ENCODE results near the gene CACNA1D.

CACNA1D gene

DNA sequence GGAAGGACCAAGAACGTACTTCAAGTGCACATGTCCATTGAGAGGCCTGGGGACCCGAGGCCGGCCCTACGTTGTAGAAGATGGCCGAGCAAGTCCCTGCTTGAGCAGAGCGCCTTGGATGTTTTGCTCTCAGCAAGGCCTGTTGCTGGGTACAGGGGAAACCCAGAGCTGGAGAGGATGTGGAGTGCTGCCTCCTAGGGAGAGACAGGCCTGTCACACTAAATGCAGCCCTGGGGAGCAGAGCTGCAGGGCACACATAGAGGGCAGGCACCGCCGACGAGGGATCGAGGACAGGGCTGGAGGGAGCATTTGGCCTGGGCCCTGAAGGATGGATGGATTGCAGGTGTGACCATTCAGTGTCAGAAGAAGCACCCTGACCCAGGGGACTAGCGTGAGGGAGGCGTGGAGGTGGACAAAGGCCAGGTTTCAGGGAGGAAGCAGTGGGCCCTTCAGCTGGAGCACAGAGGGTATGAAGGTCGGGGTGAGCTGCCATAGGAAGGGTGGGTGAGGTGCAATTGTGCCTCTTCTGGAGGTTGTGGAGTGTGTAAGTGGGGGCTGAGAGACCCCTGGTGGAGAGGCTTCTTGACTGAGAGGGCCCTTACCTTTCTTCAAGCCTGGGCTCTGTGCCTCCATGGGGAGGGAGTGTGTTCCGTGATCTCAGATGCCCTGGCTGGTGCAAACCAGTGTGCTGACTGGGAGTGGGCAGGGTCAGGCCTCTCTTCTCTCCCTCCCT, 209.4 kb downstream of the CACNA1D start:
- no peak overlapping the region for H3K27ac ChIP-seq (ENCODE audit: low read length)
- no peaks in the 10 kb centered on the region for H3K27me3 ChIP-seq (ENCODE audit: low read depth, low read length)
- no peak overlapping the region for H3K4me2 ChIP-seq (ENCODE audit: low read length)
- no peak overlapping the region for H3K9ac ChIP-seq (ENCODE audit: low read length)
- no peaks in the 10 kb centered on the region for H3K9me3 ChIP-seq (ENCODE audit: insufficient read depth, low read length)
- TF ChIP-seq EZH2phosphoT487 (IDR thresholded peaks at IDR 0.05; ENCODE audit: low read depth) = no peak
- TF ChIP-seq, protein P1, sequence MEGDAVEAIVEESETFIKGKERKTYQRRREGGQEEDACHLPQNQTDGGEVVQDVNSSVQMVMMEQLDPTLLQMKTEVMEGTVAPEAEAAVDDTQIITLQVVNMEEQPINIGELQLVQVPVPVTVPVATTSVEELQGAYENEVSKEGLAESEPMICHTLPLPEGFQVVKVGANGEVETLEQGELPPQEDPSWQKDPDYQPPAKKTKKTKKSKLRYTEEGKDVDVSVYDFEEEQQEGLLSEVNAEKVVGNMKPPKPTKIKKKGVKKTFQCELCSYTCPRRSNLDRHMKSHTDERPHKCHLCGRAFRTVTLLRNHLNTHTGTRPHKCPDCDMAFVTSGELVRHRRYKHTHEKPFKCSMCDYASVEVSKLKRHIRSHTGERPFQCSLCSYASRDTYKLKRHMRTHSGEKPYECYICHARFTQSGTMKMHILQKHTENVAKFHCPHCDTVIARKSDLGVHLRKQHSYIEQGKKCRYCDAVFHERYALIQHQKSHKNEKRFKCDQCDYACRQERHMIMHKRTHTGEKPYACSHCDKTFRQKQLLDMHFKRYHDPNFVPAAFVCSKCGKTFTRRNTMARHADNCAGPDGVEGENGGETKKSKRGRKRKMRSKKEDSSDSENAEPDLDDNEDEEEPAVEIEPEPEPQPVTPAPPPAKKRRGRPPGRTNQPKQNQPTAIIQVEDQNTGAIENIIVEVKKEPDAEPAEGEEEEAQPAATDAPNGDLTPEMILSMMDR (IDR thresholded peaks at IDR 0.05; ENCODE audit: low read depth, low read length) = 0 out of 2 replicates have a peak, but pooled peaks have one; percentile 27
- H3K4me3 ChIP-seq (ENCODE audit: low read length) = no peak overlapping the region
- no peaks in the 10 kb centered on the region for H3K36me3 ChIP-seq (replicated peaks; ENCODE audit: low read depth, low read length)
- H4K20me1 ChIP-seq (ENCODE audit: insufficient read depth, low read length) = no peaks in the 10 kb centered on the region
- H3K79me2 ChIP-seq (ENCODE audit: low read length) = no peaks in the 10 kb centered on the region
- H2AFZ ChIP-seq (ENCODE audit: low read depth, low read length) = no peak overlapping the region
- H3K4me1 ChIP-seq (ENCODE audit: low read length) = no peaks in the 10 kb centered on the region

DNA sequence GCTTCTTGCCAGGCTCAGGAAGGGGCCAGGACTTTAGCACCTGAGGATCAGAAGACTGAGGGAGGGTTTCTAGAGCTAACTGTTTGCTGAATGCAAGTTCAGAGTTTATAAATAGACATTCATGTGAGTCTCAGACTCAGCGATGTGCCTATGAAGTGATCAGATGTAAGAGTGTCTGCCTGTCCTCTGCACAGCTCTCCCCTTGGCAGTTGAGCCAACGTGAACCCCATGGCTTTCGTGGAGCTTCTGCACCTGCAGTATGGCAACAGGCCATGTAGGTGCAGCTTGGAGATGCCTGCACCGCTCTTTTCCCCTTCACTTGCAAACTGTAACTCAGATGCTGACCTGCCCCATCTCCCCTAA, 209.9 kb downstream of the CACNA1D start:
- Histone ChIP-seq H4K20me1 (ENCODE audit: insufficient read depth, low read length) (no peaks in the 10 kb centered on the region), H3K27me3 (ENCODE audit: low read depth, low read length) (no peaks in the 10 kb centered on the region), H3K4me2 (ENCODE audit: low read length) (no peak overlapping the region), H3K36me3 (replicated peaks; ENCODE audit: low read depth, low read length) (no peaks in the 10 kb centered on the region), H3K9me3 (ENCODE audit: insufficient read depth, low read length) (no peaks in the 10 kb centered on the region), H3K27ac (ENCODE audit: low read length) (no peak overlapping the region), H2AFZ (ENCODE audit: low read depth, low read length) (no peak overlapping the region), H3K4me1 (ENCODE audit: low read length) (no peaks in the 10 kb centered on the region), H3K9ac (ENCODE audit: low read length) (no peak overlapping the region), H3K79me2 (ENCODE audit: low read length) (no peaks in the 10 kb centered on the region), H3K4me3 (ENCODE audit: low read length) (no peak overlapping the region)
- TF ChIP-seq EZH2phosphoT487 (IDR thresholded peaks at IDR 0.05; ENCODE audit: low read depth) = no peak
- TF ChIP-seq, protein P1 (IDR thresholded peaks at IDR 0.05; ENCODE audit: low read depth, low read length) = no peak

DNA sequence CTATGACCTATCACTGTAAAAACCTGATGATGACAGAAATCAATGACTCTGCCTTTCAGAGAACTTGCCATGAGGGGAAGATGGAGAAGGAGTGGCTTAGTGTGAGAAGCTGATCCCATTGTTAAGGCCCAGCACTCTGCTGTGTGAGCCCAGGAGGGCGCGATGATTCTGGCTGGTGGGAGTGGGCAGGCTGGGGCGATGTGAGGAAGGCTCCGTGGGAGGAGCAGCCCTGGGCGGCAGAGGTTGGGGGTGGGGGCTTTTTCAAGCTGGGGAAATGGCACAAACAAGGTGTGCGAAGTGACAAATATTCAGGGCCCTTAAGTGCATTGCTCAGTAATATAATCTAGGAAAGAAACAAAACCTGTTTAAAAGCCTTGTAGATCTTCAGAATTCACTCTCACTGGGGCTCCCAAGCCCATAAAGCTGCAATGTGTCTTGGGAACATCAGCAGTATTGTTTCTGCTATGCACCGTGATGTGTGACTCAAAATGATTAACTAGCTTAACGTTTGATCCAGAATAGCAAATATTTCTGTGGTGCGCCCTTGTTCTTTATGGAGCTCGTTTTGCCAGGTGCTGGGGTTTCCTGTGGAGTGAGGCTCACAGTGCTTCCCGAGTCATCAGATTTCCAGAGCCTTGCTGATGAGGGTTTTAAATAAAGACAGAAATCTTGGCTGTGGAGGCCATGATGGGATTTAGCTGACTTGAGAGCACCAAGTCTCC, 210.8 kb downstream of the CACNA1D start:
- H3K27ac ChIP-seq (ENCODE audit: low read length) = no peak overlapping the region
- peaks cover 4% of the 10 kb centered on the region for H3K4me1 ChIP-seq (ENCODE audit: low read length)
- no peak overlapping the region for H3K9ac ChIP-seq (ENCODE audit: low read length)
- H3K9me3 ChIP-seq (ENCODE audit: insufficient read depth, low read length) = no peaks in the 10 kb centered on the region
- H3K79me2 ChIP-seq (ENCODE audit: low read length) = no peaks in the 10 kb centered on the region
- no peaks in the 10 kb centered on the region for H4K20me1 ChIP-seq (ENCODE audit: insufficient read depth, low read length)
- no peak overlapping the region for H3K4me3 ChIP-seq (ENCODE audit: low read length)
- H2AFZ ChIP-seq (ENCODE audit: low read depth, low read length) = no peak overlapping the region
- H3K4me2 ChIP-seq (ENCODE audit: low read length) = no peak overlapping the region
- H3K27me3 ChIP-seq (ENCODE audit: low read depth, low read length) = no peaks in the 10 kb centered on the region
- H3K36me3 ChIP-seq (replicated peaks; ENCODE audit: low read depth, low read length) = no peaks in the 10 kb centered on the region
- TF ChIP-seq EZH2phosphoT487 (IDR thresholded peaks at IDR 0.05; ENCODE audit: low read depth) = no peak

DNA sequence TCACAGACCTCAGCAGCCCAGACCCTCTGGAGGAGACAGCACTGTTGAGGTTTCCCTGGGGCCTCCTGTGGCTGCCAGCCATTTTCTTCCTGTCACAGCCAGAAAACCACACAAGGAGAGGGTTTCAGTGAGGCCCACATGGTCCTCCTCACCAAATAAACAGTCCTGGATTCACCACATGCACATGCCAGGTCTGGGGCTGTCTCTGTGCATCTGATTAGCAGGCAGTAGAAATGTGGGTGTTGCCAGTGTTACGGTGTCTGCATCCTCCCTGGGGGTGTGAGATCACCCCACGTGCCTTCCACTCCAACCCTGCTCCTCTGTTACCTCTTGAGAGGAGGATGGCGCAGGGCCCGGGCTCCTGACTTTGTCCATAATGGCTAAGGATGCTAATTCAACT, 211.4 kb downstream of the CACNA1D start:
- Histone ChIP-seq H3K4me3 (ENCODE audit: low read length) (no peak overlapping the region), H3K27ac (ENCODE audit: low read length) (no peak overlapping the region), H3K9ac (ENCODE audit: low read length) (no peak overlapping the region), H3K4me2 (ENCODE audit: low read length) (no peak overlapping the region), H3K79me2 (ENCODE audit: low read length) (no peaks in the 10 kb centered on the region), H4K20me1 (ENCODE audit: insufficient read depth, low read length) (no peaks in the 10 kb centered on the region), H2AFZ (ENCODE audit: low read depth, low read length) (peak overlapping the region; percentile 71; the same call in 1 of the 2 replicates), H3K4me1 (ENCODE audit: low read length) (peaks cover 8% of the 10 kb centered on the region), H3K9me3 (ENCODE audit: insufficient read depth, low read length) (no peaks in the 10 kb centered on the region), H3K36me3 (replicated peaks; ENCODE audit: low read depth, low read length) (no peaks in the 10 kb centered on the region), H3K27me3 (ENCODE audit: low read depth, low read length) (no peaks in the 10 kb centered on the region)
- TF ChIP-seq, protein P1 (IDR thresholded peaks at IDR 0.05; ENCODE audit: low read depth, low read length) = no peak
- TF ChIP-seq EZH2phosphoT487 (IDR thresholded peaks at IDR 0.05; ENCODE audit: low read depth) = no peak

Data from OCI-LY3 (cell line).